HL-60 (cell line): ENCODE measurements around the gene TKTL1.

Experiments used
- DNase-seq, 2 experiments: peaks; one replicate each; pipeline ENCODE4 v3.0.0-alpha.2; 2010 to 2020; ENCODE audit warnings: low read depth in 1 of 2, low spot score in 1 of 2
- H3K27ac ChIP-seq: fragments of 250-450 bp; sonication (Bioruptor Pico); replicated peaks from 2 replicates; pipeline ENCODE4 v1.5.1; 2020; ENCODE audit warnings: mild to moderate bottlenecking, moderate library complexity
- H3K27me3 ChIP-seq: fragments of 250-450 bp; sonication (Bioruptor Pico); 2 replicates; pipeline ENCODE4 v1.5.1; 2021; ENCODE audit warnings: mild to moderate bottlenecking, moderate library complexity; ENCODE audit not compliant: insufficient read depth, poor library complexity, severe bottlenecking
- H3K4me3 ChIP-seq: replicated peaks from 2 replicates; pipeline ENCODE4 v1.5.1; 2011; ENCODE audit warnings: mild to moderate bottlenecking, control low read depth, low read length; ENCODE audit not compliant: insufficient read depth
- GABPA ChIP-seq: IDR thresholded peaks from 2 replicates; pipeline ENCODE4 v1.6.1; 2012; ENCODE audit warnings: low read depth
- POLR2AphosphoS5 ChIP-seq: IDR thresholded peaks from 2 replicates; pipeline ENCODE4 v1.6.1; 2012; ENCODE audit warnings: low read depth
- SPI1 ChIP-seq: IDR thresholded peaks from 2 replicates; pipeline ENCODE4 v1.6.1; 2012; ENCODE audit warnings: low read depth, mild to moderate bottlenecking, borderline replicate concordance
- TF ChIP-seq, protein P1 (sequence below): IDR thresholded peaks from 2 replicates; pipeline ENCODE4 v1.6.1; 2012; ENCODE audit warnings: low read depth; ENCODE audit not compliant: insufficient replicate concordance
- TF ChIP-seq, protein P2 (sequence below): IDR thresholded peaks from one replicate; pipeline ENCODE4 v1.5.1; 2011; ENCODE audit warnings: low read length, control low read depth, inconsistent platforms; ENCODE audit not compliant: insufficient read depth

Gene TKTL1

DNA sequence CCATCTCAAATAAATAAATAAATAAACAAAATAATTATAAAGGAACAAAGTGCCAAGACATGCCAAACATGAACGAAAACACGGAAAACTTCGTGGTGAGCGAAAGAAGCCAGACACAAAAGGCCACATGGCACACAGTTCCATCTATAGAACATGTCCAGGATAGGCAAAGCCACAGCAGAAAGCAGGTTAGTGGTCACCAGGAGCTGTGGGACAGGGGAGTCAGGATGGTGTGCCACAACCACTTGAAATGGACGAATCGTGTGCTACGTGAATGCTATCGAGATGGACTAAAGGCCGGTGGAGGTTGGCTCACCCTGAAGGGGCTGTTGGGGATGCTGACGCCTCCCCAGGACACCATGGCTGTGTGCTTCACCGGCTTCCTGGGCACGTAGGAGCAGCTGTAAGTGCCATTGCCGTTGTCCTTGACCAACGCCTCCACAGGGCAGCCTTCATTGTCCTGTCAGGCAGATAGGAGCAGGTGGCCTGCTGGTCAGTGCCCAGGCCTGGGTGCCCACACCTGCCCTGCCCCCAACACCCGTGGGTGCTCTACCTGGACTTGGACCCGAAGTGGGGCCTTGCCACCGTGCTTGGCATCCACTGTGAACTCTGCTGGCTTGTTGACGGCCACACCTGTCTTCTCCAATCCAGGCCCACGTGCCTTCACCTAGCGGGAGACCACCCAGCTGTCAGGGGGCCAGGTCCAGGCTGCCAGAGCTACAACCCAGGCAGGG, 68.3 kb downstream of the TKTL1 start:
- TF ChIP-seq, protein P1, sequence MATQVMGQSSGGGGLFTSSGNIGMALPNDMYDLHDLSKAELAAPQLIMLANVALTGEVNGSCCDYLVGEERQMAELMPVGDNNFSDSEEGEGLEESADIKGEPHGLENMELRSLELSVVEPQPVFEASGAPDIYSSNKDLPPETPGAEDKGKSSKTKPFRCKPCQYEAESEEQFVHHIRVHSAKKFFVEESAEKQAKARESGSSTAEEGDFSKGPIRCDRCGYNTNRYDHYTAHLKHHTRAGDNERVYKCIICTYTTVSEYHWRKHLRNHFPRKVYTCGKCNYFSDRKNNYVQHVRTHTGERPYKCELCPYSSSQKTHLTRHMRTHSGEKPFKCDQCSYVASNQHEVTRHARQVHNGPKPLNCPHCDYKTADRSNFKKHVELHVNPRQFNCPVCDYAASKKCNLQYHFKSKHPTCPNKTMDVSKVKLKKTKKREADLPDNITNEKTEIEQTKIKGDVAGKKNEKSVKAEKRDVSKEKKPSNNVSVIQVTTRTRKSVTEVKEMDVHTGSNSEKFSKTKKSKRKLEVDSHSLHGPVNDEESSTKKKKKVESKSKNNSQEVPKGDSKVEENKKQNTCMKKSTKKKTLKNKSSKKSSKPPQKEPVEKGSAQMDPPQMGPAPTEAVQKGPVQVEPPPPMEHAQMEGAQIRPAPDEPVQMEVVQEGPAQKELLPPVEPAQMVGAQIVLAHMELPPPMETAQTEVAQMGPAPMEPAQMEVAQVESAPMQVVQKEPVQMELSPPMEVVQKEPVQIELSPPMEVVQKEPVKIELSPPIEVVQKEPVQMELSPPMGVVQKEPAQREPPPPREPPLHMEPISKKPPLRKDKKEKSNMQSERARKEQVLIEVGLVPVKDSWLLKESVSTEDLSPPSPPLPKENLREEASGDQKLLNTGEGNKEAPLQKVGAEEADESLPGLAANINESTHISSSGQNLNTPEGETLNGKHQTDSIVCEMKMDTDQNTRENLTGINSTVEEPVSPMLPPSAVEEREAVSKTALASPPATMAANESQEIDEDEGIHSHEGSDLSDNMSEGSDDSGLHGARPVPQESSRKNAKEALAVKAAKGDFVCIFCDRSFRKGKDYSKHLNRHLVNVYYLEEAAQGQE = no peak
- TF ChIP-seq POLR2AphosphoS5 = peak; percentile 35; the same call in 1 of the 2 replicates
- H3K27ac ChIP-seq = no peak overlapping the region; the same call in 1 of the 2 replicates
- DNase-seq = peak in 1 of 2 experiments; percentile 20
- no peaks in the 10 kb centered on the region for H3K27me3 ChIP-seq
- H3K4me3 ChIP-seq = no peak overlapping the region

DNA sequence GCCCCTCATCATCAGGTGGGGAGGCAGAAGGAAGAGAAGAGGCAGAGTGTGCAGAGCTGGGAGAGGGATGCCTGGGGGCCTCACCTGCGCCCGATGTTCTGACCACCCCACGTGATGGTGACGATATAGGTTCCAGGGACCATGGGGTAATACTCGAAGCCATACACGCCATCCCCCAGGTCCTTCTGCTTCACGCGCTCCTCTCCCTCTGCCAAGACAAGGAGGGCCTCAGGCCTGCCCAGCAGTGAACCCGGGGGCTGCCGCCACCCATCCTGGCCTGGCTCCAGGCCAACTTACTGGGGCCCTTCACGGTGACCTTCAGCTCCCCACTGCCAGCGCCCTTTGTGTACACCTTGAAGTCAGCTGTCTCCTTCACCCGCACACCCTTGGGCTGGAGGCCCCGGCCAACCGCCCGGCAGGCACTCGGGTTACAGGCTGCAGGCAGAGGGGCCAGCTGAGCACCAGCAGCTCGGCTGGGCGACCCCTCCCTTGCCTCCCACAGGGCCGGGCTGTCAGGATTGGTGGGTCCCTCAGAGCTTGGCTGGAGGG, 69.5 kb downstream of the TKTL1 start:
- Histone ChIP-seq H3K4me3 (no peak overlapping the region), H3K27ac (peak overlapping the region; percentile 17), H3K27me3 (no peaks in the 10 kb centered on the region)
- TF ChIP-seq, protein P1 = no peak
- TF ChIP-seq POLR2AphosphoS5 (no peak), SPI1 (no peak), GABPA (no peak)
- TF ChIP-seq, protein P2, sequence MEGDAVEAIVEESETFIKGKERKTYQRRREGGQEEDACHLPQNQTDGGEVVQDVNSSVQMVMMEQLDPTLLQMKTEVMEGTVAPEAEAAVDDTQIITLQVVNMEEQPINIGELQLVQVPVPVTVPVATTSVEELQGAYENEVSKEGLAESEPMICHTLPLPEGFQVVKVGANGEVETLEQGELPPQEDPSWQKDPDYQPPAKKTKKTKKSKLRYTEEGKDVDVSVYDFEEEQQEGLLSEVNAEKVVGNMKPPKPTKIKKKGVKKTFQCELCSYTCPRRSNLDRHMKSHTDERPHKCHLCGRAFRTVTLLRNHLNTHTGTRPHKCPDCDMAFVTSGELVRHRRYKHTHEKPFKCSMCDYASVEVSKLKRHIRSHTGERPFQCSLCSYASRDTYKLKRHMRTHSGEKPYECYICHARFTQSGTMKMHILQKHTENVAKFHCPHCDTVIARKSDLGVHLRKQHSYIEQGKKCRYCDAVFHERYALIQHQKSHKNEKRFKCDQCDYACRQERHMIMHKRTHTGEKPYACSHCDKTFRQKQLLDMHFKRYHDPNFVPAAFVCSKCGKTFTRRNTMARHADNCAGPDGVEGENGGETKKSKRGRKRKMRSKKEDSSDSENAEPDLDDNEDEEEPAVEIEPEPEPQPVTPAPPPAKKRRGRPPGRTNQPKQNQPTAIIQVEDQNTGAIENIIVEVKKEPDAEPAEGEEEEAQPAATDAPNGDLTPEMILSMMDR = no peak
- peak in 1 of 2 experiments; percentile 35 for DNase-seq

DNA sequence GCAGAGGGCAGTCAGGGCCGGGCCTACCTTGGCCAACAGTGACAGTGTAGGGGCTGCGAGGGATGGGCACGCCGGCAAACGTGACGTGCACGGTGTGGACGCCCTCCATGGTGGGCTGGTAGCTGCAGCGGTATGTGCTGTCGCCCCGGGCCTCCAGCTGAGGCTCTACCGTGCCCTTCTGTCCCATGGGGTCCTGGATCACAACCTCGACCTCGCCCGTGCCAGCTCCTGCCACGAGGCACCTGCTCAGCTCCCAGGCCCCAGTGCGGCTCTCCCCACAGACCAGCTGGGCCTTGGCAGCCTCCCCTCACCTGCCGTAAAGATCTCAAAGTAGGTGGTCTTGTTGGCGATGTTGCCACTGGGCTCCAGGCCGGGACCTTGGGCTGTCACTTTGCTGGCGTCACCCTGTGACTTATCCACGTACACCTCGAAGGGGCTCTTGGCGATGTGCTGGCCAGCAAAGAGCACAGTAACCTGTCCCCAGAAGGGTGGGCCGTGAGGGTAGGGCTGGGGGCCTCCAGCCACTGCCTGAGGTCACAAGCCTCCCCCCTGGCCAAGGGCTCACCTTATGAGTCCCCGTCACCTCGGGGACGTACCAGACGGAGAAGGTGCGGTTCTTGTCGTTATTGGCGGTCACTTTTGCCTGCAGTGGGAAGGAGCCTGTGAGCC, 70.5 kb downstream of the TKTL1 start:
- H3K27ac ChIP-seq = peak overlapping the region; percentile 94
- TF ChIP-seq SPI1 = no peak
- no peak for TF ChIP-seq GABPA
- TF ChIP-seq, protein P1 = no peak
- DNase-seq = no peak
- no peak overlapping the region for H3K4me3 ChIP-seq
- no peaks in the 10 kb centered on the region for H3K27me3 ChIP-seq

DNA sequence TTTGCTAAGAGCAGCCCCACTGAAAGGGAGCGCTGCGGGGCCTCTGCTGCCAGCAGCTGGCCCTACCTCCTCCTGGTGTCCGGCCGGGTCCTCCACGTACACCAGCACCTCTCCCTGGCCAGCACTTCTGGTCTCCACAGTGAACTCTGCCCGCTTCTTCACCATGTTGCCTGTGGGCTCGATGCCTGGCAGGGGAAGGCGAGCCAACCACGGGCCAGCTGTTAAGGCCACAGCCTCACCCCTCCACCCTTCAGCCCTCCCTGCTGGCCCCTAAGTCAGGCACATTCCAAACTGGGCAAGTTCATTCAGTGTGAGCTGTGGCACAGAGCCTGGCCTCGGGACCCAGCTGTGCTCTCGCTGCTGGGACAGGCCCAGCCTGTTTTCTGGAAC, 71.1 kb downstream of the TKTL1 start:
- no peak overlapping the region for H3K4me3 ChIP-seq

More for the DNA sequence above, 71.1 kb downstream of the TKTL1 start:
- DNase-seq = peak in 1 of 2 experiments; percentile 48
- TF ChIP-seq, protein P1 = no peak
- TF ChIP-seq, protein P2 = no peak
- no peak for TF ChIP-seq GABPA
- no peak for TF ChIP-seq SPI1
- no peak; the same call in 1 of the 2 replicates for TF ChIP-seq POLR2AphosphoS5
- Histone ChIP-seq H3K27me3 (no peaks in the 10 kb centered on the region), H3K27ac (peak overlapping the region; percentile 94)
